HEK293 (cell line): ENCODE measurements around the gene SLC25A11.

Experiments
- OVOL3 ChIP-seq: fragments of 450-650 bp; formaldehyde crosslinking; IDR thresholded peaks from 2 replicates; pipeline ENCODE4 v1.5.1; 2016; ENCODE audit warnings: missing biosample characterization, missing genetic modification characterization
- PRDM1 ChIP-seq: fragments of 450-650 bp; formaldehyde crosslinking; IDR thresholded peaks from 2 replicates; pipeline ENCODE4; 2016; ENCODE audit warnings: missing biosample characterization, missing genetic modification characterization
- TRIM28 ChIP-seq: IDR thresholded peaks from 2 replicates; pipeline ENCODE4 v1.6.1; 2011; ENCODE audit warnings: low read length, control low read depth, borderline replicate concordance
- ZNF10 ChIP-seq: fragments of 450-650 bp; formaldehyde crosslinking; IDR thresholded peaks from 2 replicates; pipeline ENCODE4 v1.5.1; 2017; ENCODE audit warnings: missing biosample characterization, missing genetic modification characterization
- ZNF138 ChIP-seq: fragments of 450-650 bp; formaldehyde crosslinking; IDR thresholded peaks from 2 replicates; pipeline ENCODE4 v1.5.1; 2016; ENCODE audit warnings: missing biosample characterization, missing genetic modification characterization, borderline replicate concordance
- ZNF174 ChIP-seq: fragments of 450-650 bp; formaldehyde crosslinking; IDR thresholded peaks from 2 replicates; pipeline ENCODE4 v1.5.0; 2017; ENCODE audit warnings: missing biosample characterization, mild to moderate bottlenecking, missing genetic modification characterization
- ZNF549 ChIP-seq: fragments of 450-650 bp; IDR thresholded peaks from 2 replicates; pipeline ENCODE4 v1.5.1; 2018; ENCODE audit warnings: missing biosample characterization, missing genetic modification characterization, mild to moderate bottlenecking, inconsistent platforms, moderate library complexity
- ZNF777 ChIP-seq: fragments of 450-650 bp; formaldehyde crosslinking; IDR thresholded peaks from 2 replicates; pipeline ENCODE4 v1.5.1; 2017; ENCODE audit warnings: missing biosample characterization, missing genetic modification characterization, borderline replicate concordance
- ZNF830 ChIP-seq: fragments of 450-650 bp; IDR thresholded peaks from 2 replicates; pipeline ENCODE4 v1.5.0; 2018; ENCODE audit warnings: missing biosample characterization, missing genetic modification characterization, low read depth, mild to moderate bottlenecking, moderate library complexity
- TF ChIP-seq, protein P1 (sequence below): fragments of 450-650 bp; formaldehyde crosslinking; IDR thresholded peaks from 2 replicates; pipeline ENCODE4 v1.5.1; 2016; ENCODE audit warnings: missing biosample characterization, missing genetic modification characterization
- TF ChIP-seq, protein P2 (sequence below): IDR thresholded peaks from 2 replicates; pipeline ENCODE4 v1.6.1; 2011; ENCODE audit warnings: mild to moderate bottlenecking, low read depth, low read length, borderline replicate concordance

DNA sequence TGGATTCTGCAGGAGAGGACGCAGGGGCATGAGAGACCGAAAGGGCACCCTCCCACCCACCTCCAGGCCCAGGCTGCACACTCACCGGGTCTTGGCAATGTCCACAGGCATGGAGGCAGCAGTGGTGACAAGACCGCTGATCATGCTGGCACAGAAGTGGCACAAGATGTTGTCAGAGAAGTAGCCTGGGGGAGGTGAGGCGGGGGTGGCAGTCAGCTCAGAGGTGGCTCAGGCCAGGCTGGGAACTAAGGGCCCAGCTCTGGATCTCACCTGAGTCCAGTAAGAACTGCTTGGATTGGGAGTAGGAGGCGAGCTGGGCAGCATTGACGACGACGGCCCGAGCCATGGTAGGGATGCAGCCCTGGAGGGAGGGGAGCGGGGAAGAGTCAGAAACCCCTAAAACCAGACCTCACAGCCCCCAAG is 1.8 kb downstream of the SLC25A11 start:
- no peak for TF ChIP-seq ZNF830 (tag by site-specific recombination)
- no peak for TF ChIP-seq ZNF138
- TF ChIP-seq, protein P1, sequence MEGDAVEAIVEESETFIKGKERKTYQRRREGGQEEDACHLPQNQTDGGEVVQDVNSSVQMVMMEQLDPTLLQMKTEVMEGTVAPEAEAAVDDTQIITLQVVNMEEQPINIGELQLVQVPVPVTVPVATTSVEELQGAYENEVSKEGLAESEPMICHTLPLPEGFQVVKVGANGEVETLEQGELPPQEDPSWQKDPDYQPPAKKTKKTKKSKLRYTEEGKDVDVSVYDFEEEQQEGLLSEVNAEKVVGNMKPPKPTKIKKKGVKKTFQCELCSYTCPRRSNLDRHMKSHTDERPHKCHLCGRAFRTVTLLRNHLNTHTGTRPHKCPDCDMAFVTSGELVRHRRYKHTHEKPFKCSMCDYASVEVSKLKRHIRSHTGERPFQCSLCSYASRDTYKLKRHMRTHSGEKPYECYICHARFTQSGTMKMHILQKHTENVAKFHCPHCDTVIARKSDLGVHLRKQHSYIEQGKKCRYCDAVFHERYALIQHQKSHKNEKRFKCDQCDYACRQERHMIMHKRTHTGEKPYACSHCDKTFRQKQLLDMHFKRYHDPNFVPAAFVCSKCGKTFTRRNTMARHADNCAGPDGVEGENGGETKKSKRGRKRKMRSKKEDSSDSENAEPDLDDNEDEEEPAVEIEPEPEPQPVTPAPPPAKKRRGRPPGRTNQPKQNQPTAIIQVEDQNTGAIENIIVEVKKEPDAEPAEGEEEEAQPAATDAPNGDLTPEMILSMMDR (tag by site-specific recombination) = no peak
- TF ChIP-seq PRDM1 = no peak
- no peak for TF ChIP-seq OVOL3
- TF ChIP-seq, protein P2, sequence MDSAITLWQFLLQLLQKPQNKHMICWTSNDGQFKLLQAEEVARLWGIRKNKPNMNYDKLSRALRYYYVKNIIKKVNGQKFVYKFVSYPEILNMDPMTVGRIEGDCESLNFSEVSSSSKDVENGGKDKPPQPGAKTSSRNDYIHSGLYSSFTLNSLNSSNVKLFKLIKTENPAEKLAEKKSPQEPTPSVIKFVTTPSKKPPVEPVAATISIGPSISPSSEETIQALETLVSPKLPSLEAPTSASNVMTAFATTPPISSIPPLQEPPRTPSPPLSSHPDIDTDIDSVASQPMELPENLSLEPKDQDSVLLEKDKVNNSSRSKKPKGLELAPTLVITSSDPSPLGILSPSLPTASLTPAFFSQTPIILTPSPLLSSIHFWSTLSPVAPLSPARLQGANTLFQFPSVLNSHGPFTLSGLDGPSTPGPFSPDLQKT = no peak
- no peak for TF ChIP-seq ZNF10 (tag by site-specific recombination)
- TF ChIP-seq TRIM28 = no peak
- TF ChIP-seq ZNF174 = no peak
- no peak for TF ChIP-seq ZNF777 (tag by site-specific recombination)
- TF ChIP-seq ZNF549 = no peak
